ENCODE data around the gene BBOX1.

BBOX1 gene

DNA sequence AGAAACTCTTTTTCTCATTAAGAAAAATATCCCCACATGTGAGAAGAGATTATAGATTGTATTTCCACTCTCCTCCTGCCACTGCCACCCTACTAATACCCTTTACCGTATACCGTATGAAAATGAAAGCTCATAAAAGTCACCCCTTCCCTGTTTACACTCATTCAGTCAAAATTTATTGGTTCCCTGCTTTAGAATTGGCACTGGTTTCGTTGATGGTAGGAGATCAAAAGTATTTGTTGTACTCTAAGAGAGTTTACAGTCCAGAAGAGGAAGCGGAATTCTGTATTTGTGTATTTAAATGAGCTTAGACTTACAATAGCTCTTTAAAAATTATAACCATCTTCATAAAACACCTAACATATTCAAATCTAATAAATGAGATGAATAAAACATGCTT is 68.2 kb downstream of the BBOX1 start:
- no peak for TF ChIP-seq EZH2 (IDR thresholded peaks at IDR 0.05; ENCODE audit: borderline replicate concordance, low read depth, low read length, severe bottlenecking)
- TF ChIP-seq, protein P1, sequence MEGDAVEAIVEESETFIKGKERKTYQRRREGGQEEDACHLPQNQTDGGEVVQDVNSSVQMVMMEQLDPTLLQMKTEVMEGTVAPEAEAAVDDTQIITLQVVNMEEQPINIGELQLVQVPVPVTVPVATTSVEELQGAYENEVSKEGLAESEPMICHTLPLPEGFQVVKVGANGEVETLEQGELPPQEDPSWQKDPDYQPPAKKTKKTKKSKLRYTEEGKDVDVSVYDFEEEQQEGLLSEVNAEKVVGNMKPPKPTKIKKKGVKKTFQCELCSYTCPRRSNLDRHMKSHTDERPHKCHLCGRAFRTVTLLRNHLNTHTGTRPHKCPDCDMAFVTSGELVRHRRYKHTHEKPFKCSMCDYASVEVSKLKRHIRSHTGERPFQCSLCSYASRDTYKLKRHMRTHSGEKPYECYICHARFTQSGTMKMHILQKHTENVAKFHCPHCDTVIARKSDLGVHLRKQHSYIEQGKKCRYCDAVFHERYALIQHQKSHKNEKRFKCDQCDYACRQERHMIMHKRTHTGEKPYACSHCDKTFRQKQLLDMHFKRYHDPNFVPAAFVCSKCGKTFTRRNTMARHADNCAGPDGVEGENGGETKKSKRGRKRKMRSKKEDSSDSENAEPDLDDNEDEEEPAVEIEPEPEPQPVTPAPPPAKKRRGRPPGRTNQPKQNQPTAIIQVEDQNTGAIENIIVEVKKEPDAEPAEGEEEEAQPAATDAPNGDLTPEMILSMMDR (IDR thresholded peaks at IDR 0.05; ENCODE audit: borderline replicate concordance, extremely low read depth, low read length, poor library complexity, severe bottlenecking) = no peak
- Histone ChIP-seq H3K9me3 (ENCODE audit: insufficient read depth, low read length, severe bottlenecking) (no peaks in the 10 kb centered on the region), H3K36me3 (ENCODE audit: insufficient read depth, low read length) (no peaks in the 10 kb centered on the region), H4K20me1 (ENCODE audit: insufficient read depth, low read length) (no peaks in the 10 kb centered on the region), H3K4me2 (ENCODE audit: insufficient read depth, low read length) (no peak overlapping the region), H3K9ac (ENCODE audit: low read depth, low read length) (no peak overlapping the region), H3K27ac (ENCODE audit: low read length) (no peak overlapping the region), H3K4me1 (ENCODE audit: insufficient read depth, low read length) (no peaks in the 10 kb centered on the region), H3K4me3 (ENCODE audit: low read depth in 1 of 2, low read length in 2 of 2) (no peak overlapping the region), H3K27me3 (ENCODE audit: insufficient read depth, low read length, poor library complexity) (no peaks in the 10 kb centered on the region), H2AFZ (ENCODE audit: low read depth, low read length) (no peak overlapping the region), H3K79me2 (ENCODE audit: insufficient read depth, low read length) (no peaks in the 10 kb centered on the region)
- DNase-seq = no peak
- no peak for ATAC-seq (ENCODE audit: insufficient read depth, low read depth)

DNA sequence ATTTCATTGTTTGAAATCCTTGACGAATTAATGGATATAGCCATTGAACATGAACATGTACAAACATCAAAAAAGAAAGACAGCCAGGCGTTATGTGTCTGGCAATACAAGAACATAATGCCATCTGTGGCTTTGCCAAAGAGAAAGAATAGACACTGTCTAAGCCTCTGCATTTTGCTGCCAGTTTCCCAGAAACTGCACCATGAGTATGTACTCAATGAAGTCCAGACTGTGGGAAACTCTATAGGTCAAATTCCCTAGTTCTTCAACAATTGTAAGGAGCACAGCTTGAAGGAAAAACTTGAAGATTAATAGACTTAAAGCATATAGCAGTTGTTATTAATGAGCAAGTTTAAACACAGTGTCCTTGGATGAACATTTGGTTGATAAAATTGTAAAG is 71.3 kb downstream of the BBOX1 start:
- ATAC-seq (ENCODE audit: insufficient read depth, low read depth) (no peak), DNase-seq (no peak)
- Histone ChIP-seq H3K4me2 (ENCODE audit: insufficient read depth, low read length) (no peak overlapping the region), H3K4me1 (ENCODE audit: insufficient read depth, low read length) (no peaks in the 10 kb centered on the region), H2AFZ (ENCODE audit: low read depth, low read length) (no peak overlapping the region), H3K4me3 (ENCODE audit: low read depth in 1 of 2, low read length in 2 of 2) (no peak overlapping the region), H3K9me3 (ENCODE audit: insufficient read depth, low read length, severe bottlenecking) (no peaks in the 10 kb centered on the region), H3K36me3 (ENCODE audit: insufficient read depth, low read length) (no peaks in the 10 kb centered on the region), H4K20me1 (ENCODE audit: insufficient read depth, low read length) (no peaks in the 10 kb centered on the region), H3K27me3 (ENCODE audit: insufficient read depth, low read length, poor library complexity) (no peaks in the 10 kb centered on the region), H3K79me2 (ENCODE audit: insufficient read depth, low read length) (no peaks in the 10 kb centered on the region), H3K9ac (ENCODE audit: low read depth, low read length) (no peak overlapping the region), H3K27ac (ENCODE audit: low read length) (no peak overlapping the region)
- TF ChIP-seq, protein P1 (IDR thresholded peaks at IDR 0.05; ENCODE audit: borderline replicate concordance, extremely low read depth, low read length, poor library complexity, severe bottlenecking) = no peak
- TF ChIP-seq EZH2 (IDR thresholded peaks at IDR 0.05; ENCODE audit: borderline replicate concordance, low read depth, low read length, severe bottlenecking) = no peak

DNA sequence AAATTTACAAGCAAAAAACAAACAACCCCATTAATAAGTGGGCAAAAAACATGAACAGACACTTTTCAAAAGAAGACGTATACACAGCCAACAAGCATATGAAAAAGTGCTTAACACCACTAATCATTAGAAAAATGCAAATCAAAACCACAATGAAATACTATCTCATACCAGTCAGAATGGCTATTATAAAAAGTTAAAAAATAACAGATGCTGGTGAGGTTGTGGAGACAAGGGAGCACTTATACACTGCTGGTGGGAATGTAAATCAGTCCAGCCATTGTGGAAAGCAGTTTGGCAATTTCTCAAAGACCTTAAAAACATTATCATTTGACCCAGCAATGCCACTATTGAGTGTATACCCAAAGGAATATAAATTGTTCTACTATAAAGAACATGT is 72.3 kb downstream of the BBOX1 start:
- Histone ChIP-seq H3K27me3 (ENCODE audit: insufficient read depth, low read length, poor library complexity) (no peaks in the 10 kb centered on the region), H3K4me1 (ENCODE audit: insufficient read depth, low read length) (no peaks in the 10 kb centered on the region), H3K9ac (ENCODE audit: low read depth, low read length) (no peak overlapping the region), H3K36me3 (ENCODE audit: insufficient read depth, low read length) (no peaks in the 10 kb centered on the region), H4K20me1 (ENCODE audit: insufficient read depth, low read length) (no peaks in the 10 kb centered on the region), H2AFZ (ENCODE audit: low read depth, low read length) (no peak overlapping the region), H3K79me2 (ENCODE audit: insufficient read depth, low read length) (no peaks in the 10 kb centered on the region), H3K4me3 (ENCODE audit: low read depth in 1 of 2, low read length in 2 of 2) (no peak overlapping the region), H3K27ac (ENCODE audit: low read length) (no peak overlapping the region), H3K4me2 (ENCODE audit: insufficient read depth, low read length) (no peak overlapping the region), H3K9me3 (ENCODE audit: insufficient read depth, low read length, severe bottlenecking) (no peaks in the 10 kb centered on the region)
- ATAC-seq (ENCODE audit: insufficient read depth, low read depth) = no peak
- TF ChIP-seq, protein P1 (IDR thresholded peaks at IDR 0.05; ENCODE audit: borderline replicate concordance, extremely low read depth, low read length, poor library complexity, severe bottlenecking) = no peak
- TF ChIP-seq EZH2 (IDR thresholded peaks at IDR 0.05; ENCODE audit: borderline replicate concordance, low read depth, low read length, severe bottlenecking) = no peak
- no peak for DNase-seq
